ENCODE measurements around the gene UGT1A5. TPM values are rescaled to one million over a fixed set of nuclear protein-coding genes. Genes with fewer than 3 reads are reported as not detected.

Gene UGT1A5
- 0.04 TPM in 1 of 5 replicates, not detected in the others for total RNA-seq (2022; extraction: Qiagen RNA extraction; ENCODE audit: low read depth)

GRCh38 chr2:233712611-233713261 is at the start of gene UGT1A5:
TSS of gene UGT1A5 (plus strand) at chr2:233712907. CDS start at chr2:233712992, 85 bp downstream.

DNA sequence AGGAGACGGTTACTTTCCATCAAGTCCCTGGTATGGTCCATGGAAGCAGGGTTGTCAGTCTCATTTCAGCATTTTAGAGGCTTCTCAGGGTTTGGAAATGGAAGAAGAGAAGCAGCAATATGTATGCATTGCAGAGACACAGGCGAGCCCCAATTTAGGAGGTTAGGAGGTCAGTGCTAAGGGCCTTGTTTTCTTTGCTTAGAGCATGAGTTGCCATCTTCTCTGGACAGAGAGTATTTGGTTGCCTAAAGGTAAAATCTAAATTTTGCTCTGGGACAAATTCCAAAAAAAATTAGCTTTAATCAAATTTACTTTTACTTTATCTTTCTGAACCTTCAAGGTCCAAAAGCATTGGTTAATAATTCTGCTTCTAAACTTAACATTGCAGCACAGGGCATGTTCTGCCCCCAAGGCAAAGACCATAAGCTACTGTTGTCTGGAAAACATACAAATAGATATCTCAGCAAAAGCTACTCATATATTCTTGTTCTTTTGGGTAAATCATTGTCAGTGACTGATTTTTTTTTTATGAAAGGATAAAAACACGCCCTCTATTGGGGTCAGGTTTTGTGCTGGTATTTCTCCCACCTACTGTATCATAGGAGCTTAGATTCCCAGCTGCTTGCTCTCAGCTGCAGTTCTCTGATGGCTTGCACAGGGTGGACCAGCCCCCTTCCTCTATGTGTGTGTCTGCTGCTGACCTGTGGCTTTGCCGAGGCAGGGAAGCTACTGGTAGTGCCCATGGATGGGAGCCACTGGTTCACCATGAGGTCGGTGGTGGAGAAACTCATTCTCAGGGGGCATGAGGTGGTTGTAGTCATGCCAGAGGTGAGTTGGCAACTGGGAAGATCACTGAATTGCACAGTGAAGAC is 41.2 kb upstream of the UGT1A5 start, which contains the start of gene UGT1A9:
Gene UGT1A9 (plus strand): TSS at position 609 of the 872 bp plus-strand sequence. CDS start 37 bp downstream, at position 646.

DNA sequence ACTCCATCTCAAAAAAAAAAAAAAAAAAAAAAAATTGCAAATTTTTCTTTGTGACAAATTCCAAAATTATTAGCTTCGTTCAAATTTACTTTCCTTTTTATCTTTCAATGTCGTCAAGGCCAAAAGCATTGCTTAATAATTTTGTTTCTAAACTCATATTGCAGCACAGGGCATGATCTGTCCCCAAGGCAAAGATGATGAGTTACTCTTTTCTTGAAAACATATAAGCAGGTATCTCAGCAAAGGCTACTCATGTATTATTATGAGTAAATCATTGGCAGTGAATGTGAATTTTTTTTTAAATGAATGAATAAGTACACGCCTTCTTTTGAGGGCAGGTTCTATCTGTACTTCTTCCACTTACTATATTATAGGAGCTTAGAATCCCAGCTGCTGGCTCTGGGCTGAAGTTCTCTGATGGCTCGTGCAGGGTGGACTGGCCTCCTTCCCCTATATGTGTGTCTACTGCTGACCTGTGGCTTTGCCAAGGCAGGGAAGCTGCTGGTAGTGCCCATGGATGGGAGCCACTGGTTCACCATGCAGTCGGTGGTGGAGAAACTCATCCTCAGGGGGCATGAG is 31.1 kb upstream of the UGT1A5 start, which contains the start of gene UGT1A7:
Gene UGT1A7 (plus strand): TSS at position 381 of the 579 bp plus-strand sequence. CDS start 37 bp downstream, at position 418.

DNA sequence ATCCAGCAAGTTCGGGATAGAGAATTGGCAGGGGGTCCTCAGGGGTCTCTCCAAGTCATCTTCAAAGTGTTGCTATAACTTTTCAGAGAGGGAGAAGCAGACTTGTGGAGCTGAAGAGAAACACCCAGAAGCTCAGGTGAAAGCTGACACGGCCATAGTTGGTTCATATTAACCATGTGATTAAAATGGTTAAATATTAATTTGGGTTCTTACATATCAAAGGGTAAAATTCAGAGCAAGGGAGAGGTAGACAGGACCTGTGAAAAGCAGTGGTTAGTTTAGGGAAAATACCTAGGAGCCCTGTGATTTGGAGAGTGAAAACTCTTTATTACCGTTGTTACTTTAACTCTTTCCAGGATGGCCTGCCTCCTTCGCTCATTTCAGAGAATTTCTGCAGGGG is 20.1 kb upstream of the UGT1A5 start, which contains the start of gene UGT1A6:
Gene UGT1A6 (plus strand): TSS at position 243 of the 400 bp plus-strand sequence. CDS start 115 bp downstream, at position 358.

GRCh38 chr2:233718552-233718951 is 5.8 kb downstream of the UGT1A5 start, which contains the start of gene UGT1A4:
TSS of gene UGT1A4 (plus strand) at chr2:233718736. CDS start at chr2:233718821, 85 bp downstream.

GRCh38 chr2:233728723-233729301 is 16.1 kb downstream of the UGT1A5 start, which contains the start of gene UGT1A3:
TSS of gene UGT1A3 (plus strand) at chr2:233729042. CDS start at chr2:233729127, 85 bp downstream.

GRCh38 chr2:233760043-233760442 is 47.3 kb downstream of the UGT1A5 start, which contains the start of gene UGT1A1:
TSS of gene UGT1A1 (plus strand) at chr2:233760270. CDS start at chr2:233760288, 18 bp downstream.

GRCh38 chr2:233778030-233778429 is 65.3 kb downstream of the UGT1A5 start, which contains the start of gene MROH2A:
TSS of gene MROH2A (plus strand) at chr2:233778330. CDS start at chr2:233779359, 1,029 bp downstream.

Other genes starting within 250 kb of the UGT1A5 start
- gene USP40, start 146.1 kb upstream of the UGT1A5 start, total RNA-seq (2022; extraction: Qiagen RNA extraction; ENCODE audit: low read depth), result 18.7 to 27.9 TPM (median 24.8 TPM) in 5 replicates
- gene UGT1A8, start 95.3 kb upstream of the UGT1A5 start, total RNA-seq (2022; extraction: Qiagen RNA extraction; ENCODE audit: low read depth), result 0.08 to 0.26 TPM in 2 of 5 replicates, not detected in the others
- 0.05 to 0.26 TPM (median 0.10 TPM) in 3 of 5 replicates, not detected in the others for gene UGT1A10, start 76.5 kb upstream of the UGT1A5 start, total RNA-seq (2022; extraction: Qiagen RNA extraction; ENCODE audit: low read depth)
- gene UGT1A9, start 41.0 kb upstream of the UGT1A5 start, total RNA-seq (2022; extraction: Qiagen RNA extraction; ENCODE audit: low read depth), result 3.7 to 6.5 TPM (median 4.9 TPM) in 5 replicates
- gene UGT1A7, start 31.0 kb upstream of the UGT1A5 start, total RNA-seq (2022; extraction: Qiagen RNA extraction; ENCODE audit: low read depth), result 3.6 to 6.6 TPM (median 4.5 TPM) in 5 replicates
- gene UGT1A6, start 20.0 kb upstream of the UGT1A5 start, total RNA-seq (2022; extraction: Qiagen RNA extraction; ENCODE audit: low read depth), result 1.1 to 1.3 TPM (median 1.3 TPM) in 5 replicates
- gene UGT1A4, start 5.8 kb downstream of the UGT1A5 start, total RNA-seq (2022; extraction: Qiagen RNA extraction; ENCODE audit: low read depth), result 0.07 TPM in 1 of 5 replicates, not detected in the others
- gene UGT1A3, start 16.1 kb downstream of the UGT1A5 start, total RNA-seq (2022; extraction: Qiagen RNA extraction; ENCODE audit: low read depth), result 0.06 to 0.16 TPM (median 0.13 TPM) in 4 of 5 replicates, not detected in the other
- 0.68 to 0.96 TPM (median 0.88 TPM) in 5 replicates for gene UGT1A1, start 47.4 kb downstream of the UGT1A5 start, total RNA-seq (2022; extraction: Qiagen RNA extraction; ENCODE audit: low read depth)
- 0.14 to 0.32 TPM (median 0.20 TPM) in 5 replicates for gene MROH2A, start 65.4 kb downstream of the UGT1A5 start, total RNA-seq (2022; extraction: Qiagen RNA extraction; ENCODE audit: low read depth)
- gene HJURP, start 141.6 kb downstream of the UGT1A5 start, total RNA-seq (2022; extraction: Qiagen RNA extraction; ENCODE audit: low read depth), result 86.1 to 88.2 TPM (median 87.1 TPM) in 5 replicates
- 0.08 to 0.37 TPM (median 0.23 TPM) in 4 of 5 replicates, not detected in the other for gene TRPM8, start 204.5 kb downstream of the UGT1A5 start, total RNA-seq (2022; extraction: Qiagen RNA extraction; ENCODE audit: low read depth)

Data from A549 treated with DMSO at 1 μM for 4 hours (cell line).